H1 (cell line): ENCODE data around the gene ZBED4. TPM values are rescaled to one million over a fixed set of nuclear protein-coding genes. Genes with fewer than 3 reads are reported as not detected.
A peak's percentile ranks its signal among the peaks of the same experiment; 100 is the strongest.

Source experiments
- CTCF ChIA-PET: fragments of 300-600 bp; sonication (Branson Sonifier 250); formaldehyde crosslinking; loops from one replicate; lab custom pipeline; 2021; ENCODE audit not compliant: partially characterized antibody; lab: Charles Lee
- POLR2A ChIA-PET: fragments of 300-600 bp; sonication (Branson Sonifier 250); formaldehyde crosslinking; loops from one replicate; lab custom pipeline; 2021; ENCODE audit warnings: inconsistent platforms; ENCODE audit not compliant: partially characterized antibody; lab: Charles Lee
- DNase-seq, 2 experiments: peaks; one replicate each; pipeline versions ENCODE4 v3.0.0 to v3.0.0-alpha.2; 2010 to 2022; ENCODE audit warnings: low spot score in 2 of 2, low read depth in 1 of 2, mixed read lengths in 1 of 2
- FAIRE-seq: peaks from 2 replicates; lab custom pipeline; 2011; peaks lifted over from hg19 to GRCh38; lab: Jason Lieb, UNC
- H2AFZ ChIP-seq: 2 replicates; pipeline ENCODE4 v1.8.1; 2012; ENCODE audit warnings: low read length, inconsistent platforms
- H2AK5ac ChIP-seq: 2 replicates; pipeline ENCODE4 v1.6.1; 2013; ENCODE audit warnings: low read depth, low read length
- H2BK120ac ChIP-seq: replicated peaks from 2 replicates; pipeline ENCODE3; 2013; ENCODE audit warnings: low read depth, low read length, inconsistent platforms
- H2BK12ac ChIP-seq: 2 replicates; pipeline ENCODE4 v1.6.1; 2013; ENCODE audit warnings: low read depth, low read length
- H2BK15ac ChIP-seq: 2 replicates; pipeline ENCODE4 v1.6.1; 2013; ENCODE audit warnings: low read length
- H2BK20ac ChIP-seq: 2 replicates; pipeline ENCODE4 v1.6.1; 2013; ENCODE audit warnings: low read length
- H2BK5ac ChIP-seq: 2 replicates; pipeline ENCODE4 v1.6.1; 2013; ENCODE audit warnings: low read depth, low read length
- H3K14ac ChIP-seq: 2 replicates; pipeline ENCODE4 v1.6.1; 2013; ENCODE audit warnings: inconsistent platforms; ENCODE audit not compliant: insufficient read length
- H3K18ac ChIP-seq: 2 replicates; pipeline ENCODE4 v1.6.1; 2013; ENCODE audit warnings: low read length; ENCODE audit errors: extremely low read depth
- H3K23ac ChIP-seq: 2 replicates; pipeline ENCODE4 v1.6.1; 2013; ENCODE audit warnings: inconsistent platforms; ENCODE audit not compliant: insufficient read length
- H3K23me2 ChIP-seq: 2 replicates; pipeline ENCODE4 v1.6.1; 2013; ENCODE audit warnings: low read depth, low read length
- H3K27ac ChIP-seq: 2 replicates; pipeline ENCODE4 v1.6.1; 2011; ENCODE audit warnings: low read depth, low read length, inconsistent platforms
- H3K27me3 ChIP-seq, 4 experiments: replicated peaks in 1 of 4; 1 replicate in 1 of 4; 2 replicates in 3 of 4; pipeline versions ENCODE4 v1.6.1 to v1.8.1; 2011 to 2013; ENCODE audit warnings: low read length in 3 of 4, mild to moderate bottlenecking in 3 of 4, inconsistent platforms in 2 of 4, mixed read lengths in 2 of 4, moderate library complexity in 1 of 4; ENCODE audit not compliant: control insufficient read depth in 3 of 4, insufficient read depth in 3 of 4; ENCODE audit errors: extremely low read depth in 1 of 4
- H3K36me3 ChIP-seq, 4 experiments: 2 replicates each; pipeline versions ENCODE4 v1.6.1 to v1.8.1; 2011 to 2013; ENCODE audit warnings: mild to moderate bottlenecking in 4 of 4, low read length in 3 of 4, moderate library complexity in 2 of 4, control low read depth in 1 of 4, inconsistent platforms in 1 of 4; ENCODE audit not compliant: insufficient read depth in 4 of 4, control insufficient read depth in 2 of 4
- H3K4ac ChIP-seq: replicated peaks from 2 replicates; pipeline ENCODE3; 2013; ENCODE audit warnings: low read length, low read depth, mixed read lengths, inconsistent platforms; ENCODE audit not compliant: insufficient read length
- H3K4me1 ChIP-seq, 4 experiments: replicated peaks in 1 of 4; 1 replicate in 1 of 4; 2 replicates in 3 of 4; pipeline versions ENCODE4 v1.6.1 to v1.8.1; 2011 to 2013; ENCODE audit warnings: low read length in 3 of 4, inconsistent platforms in 2 of 4, mixed read lengths in 1 of 4; ENCODE audit not compliant: insufficient read depth in 4 of 4, control insufficient read depth in 3 of 4
- H3K4me2 ChIP-seq, 2 experiments: 2 replicates each; pipeline versions ENCODE4 v1.6.1 to v1.8.1; 2011 to 2013; ENCODE audit warnings: low read depth in 2 of 2, low read length in 2 of 2, control low read depth in 1 of 2, inconsistent platforms in 1 of 2, mild to moderate bottlenecking in 1 of 2; ENCODE audit not compliant: insufficient read depth in 1 of 2
- H3K4me3 ChIP-seq, 4 experiments: fragments of 200-600, 300-600 bp in 1 of 4; sonication (generic), shearing (Covaris generic), sonication (Bioruptor Twin) in 1 of 4; 2 replicates each; pipeline versions ENCODE4 v1.5.1 to v1.8.1; 2011 to 2016; ENCODE audit warnings: low read length in 4 of 4, low read depth in 3 of 4, control low read depth in 2 of 4, inconsistent platforms in 2 of 4, mild to moderate bottlenecking in 2 of 4, mixed read lengths in 1 of 4, moderate library complexity in 1 of 4; ENCODE audit not compliant: insufficient read depth in 2 of 4; ENCODE audit errors: extremely low read depth in 1 of 4
- H3K56ac ChIP-seq: replicated peaks from 2 replicates; pipeline ENCODE3; 2013; ENCODE audit warnings: low read depth, mild to moderate bottlenecking, mixed read lengths, low read length, inconsistent platforms; ENCODE audit not compliant: insufficient read length
- H3K79me1 ChIP-seq: 2 replicates; pipeline ENCODE4 v1.6.1; 2013; ENCODE audit warnings: low read depth, low read length, control low read depth
- H3K79me2 ChIP-seq, 2 experiments: 2 replicates each; pipeline versions ENCODE4 v1.6.1 to v1.8.1; 2012 to 2013; ENCODE audit warnings: low read length in 2 of 2, mild to moderate bottlenecking in 2 of 2, inconsistent platforms in 1 of 2; ENCODE audit not compliant: insufficient read depth in 2 of 2, control insufficient read depth in 1 of 2
- H3K9ac ChIP-seq, 4 experiments: replicated peaks in 1 of 4; 1 replicate in 1 of 4; 2 replicates in 3 of 4; pipeline versions ENCODE4 v1.6.1 to v1.8.1; 2011 to 2013; ENCODE audit warnings: low read depth in 3 of 4, low read length in 3 of 4, control low read depth in 2 of 4, mild to moderate bottlenecking in 2 of 4, moderate library complexity in 2 of 4, inconsistent platforms in 1 of 4; ENCODE audit errors: extremely low read depth in 1 of 4
- H3K9me3 ChIP-seq, 2 experiments: 2 replicates each; pipeline versions ENCODE4 v1.6.1 to v1.8.1; 2012 to 2013; ENCODE audit warnings: mild to moderate bottlenecking in 2 of 2, moderate library complexity in 2 of 2, control low read depth in 1 of 2, inconsistent platforms in 1 of 2, low read depth in 1 of 2, low read length in 1 of 2, mixed read lengths in 1 of 2; ENCODE audit not compliant: insufficient read depth in 2 of 2
- H4K20me1 ChIP-seq, 2 experiments: replicated peaks in 1 of 2; 2 replicates each; pipeline versions ENCODE3 to v1.8.1; 2011 to 2013; ENCODE audit warnings: inconsistent platforms in 2 of 2, low read length in 2 of 2, mild to moderate bottlenecking in 1 of 2; ENCODE audit not compliant: insufficient read depth in 2 of 2, control insufficient read depth in 1 of 2
- H4K5ac ChIP-seq: 2 replicates; pipeline ENCODE4 v1.6.1; 2013; ENCODE audit warnings: low read length, low read depth, mixed read lengths, inconsistent platforms; ENCODE audit not compliant: insufficient read length
- H4K8ac ChIP-seq: 2 replicates; pipeline ENCODE4 v1.8.0; 2013; ENCODE audit warnings: mild to moderate bottlenecking, moderate library complexity, low read length, inconsistent platforms; ENCODE audit not compliant: insufficient read depth; ENCODE audit errors: extremely low read depth
- H4K91ac ChIP-seq: replicated peaks from 2 replicates; pipeline ENCODE3; 2013; ENCODE audit warnings: low read length, mixed read lengths, inconsistent platforms; ENCODE audit not compliant: insufficient read length
- ASH2L ChIP-seq: fragments of 200-600, 300-600 bp; sonication (generic); IDR thresholded peaks from one replicate; pipeline ENCODE4 v1.7.1; 2017; ENCODE audit warnings: low read length
- BRCA1 ChIP-seq: IDR thresholded peaks from 2 replicates; pipeline ENCODE4 v1.6.1; 2012; ENCODE audit warnings: low read depth, low read length, improper control_type of control experiment
- CTCF ChIP-seq, 3 experiments: IDR thresholded peaks; 1 replicate in 2 of 3; 2 replicates in 1 of 3; pipeline versions ENCODE4 v1.5.1 to v1.6.1; 2011; ENCODE audit warnings: low read length in 3 of 3, mild to moderate bottlenecking in 3 of 3, inconsistent platforms in 2 of 3, low read depth in 1 of 3, moderate library complexity in 1 of 3; ENCODE audit not compliant: insufficient read depth in 1 of 3; ENCODE audit errors: control extremely low read depth in 1 of 3
- JUND ChIP-seq: IDR thresholded peaks from 2 replicates; pipeline ENCODE4 v1.6.1; 2011; ENCODE audit warnings: mild to moderate bottlenecking, improper control_type of control experiment, low read length
- NANOG ChIP-seq: IDR thresholded peaks from 2 replicates; pipeline ENCODE4 v1.6.1; 2011; ENCODE audit warnings: low read length, low read depth, mild to moderate bottlenecking, inconsistent platforms; ENCODE audit not compliant: insufficient read depth, poor library complexity, severe bottlenecking
- SP1 ChIP-seq: IDR thresholded peaks from 2 replicates; pipeline ENCODE4 v1.6.1; 2011; ENCODE audit warnings: low read depth, low read length
- SP4 ChIP-seq: IDR thresholded peaks from 2 replicates; pipeline ENCODE4 v1.6.1; 2012; ENCODE audit warnings: low read length, inconsistent platforms
- USF2 ChIP-seq: IDR thresholded peaks from 2 replicates; pipeline ENCODE4 v1.6.1; 2011; ENCODE audit warnings: low read length, improper control_type of control experiment
- WGBS, 2 experiments: shearing (Covaris generic) in 1 of 2; methylation state at CpG; one replicate each; pipeline versions ENCODE4 v1.1.6 to v1.1.7; 2013 to 2015; ENCODE audit warnings: low lambda C conversion rate in 2 of 2, mixed read lengths in 2 of 2, inconsistent platforms in 1 of 2, low coverage in 1 of 2, missing lambda C conversion rate in 1 of 2; ENCODE audit not compliant: insufficient replicate concordance in 2 of 2, insufficient coverage in 1 of 2, insufficient read length in 1 of 2; ENCODE audit errors: extremely low coverage in 1 of 2, missing lambda C conversion rate in 1 of 2; 5-methylcytosine and 5-hydroxymethylcytosine counted together
- polyA plus RNA-seq, 7 experiments: library from polyadenylated mRNA; depleted of rRNA in 3 of 7; stranded (reverse) in 5 of 7; unstranded in 2 of 7; fragments of >200 nt in 5 of 7; fragments of 200-250 nt in 2 of 7; gene quantifications; 1 replicate in 5 of 7; 2 replicates in 1 of 7; 4 replicates in 1 of 7; pipeline versions ENCODE4 v1.2.1 to v1.2.3, GENCODE V29; 2011 to 2013; ENCODE audit warnings: missing spikeins in 2 of 7, mixed read lengths in 2 of 7
- total RNA-seq: library from RNA; stranded (reverse); fragmentation: NEBNext Ultra II Directional; extraction: Animal tissue kit (Norgen Biotek cat#: 25700); gene quantifications from 2 replicates; pipeline ENCODE4 v1.2.1, GENCODE V29; 2021

Gene ZBED4
- total and polyA plus RNA-seq, 2 of the 8 experiments (the other 6 are each of a cell fraction or from before 2014, with no cell fraction given) = 11.0 to 28.3 TPM

- Histone ChIP-seq H4K20me1 (peaks cover 0 to 7% of the 10 kb centered on the region in 2 experiments), H3K14ac (no peak overlapping the region), H3K36me3 (no peaks in the 10 kb centered on the region), H2BK15ac (peak overlapping the region; percentile 46; the same call in 1 of the 2 replicates), H3K18ac (no peak overlapping the region; the same call in 1 of the 2 replicates), H2BK20ac (peak overlapping the region; percentile 86; the same call in 1 of the 2 replicates), H3K56ac (no peak overlapping the region), H3K23me2 (peaks cover 8% of the 10 kb centered on the region; the same call in 1 of the 2 replicates), H2AFZ (no peak overlapping the region), H3K79me2 (no peaks in the 10 kb centered on the region), H3K4me1 (peaks cover 5 to 21% (median 11%) of the 10 kb centered on the region in 4 experiments), H2BK5ac (no peak overlapping the region), H3K27me3 (peaks cover 0 to 11% (median 9%) of the 10 kb centered on the region in 4 experiments; a peak in 6 of 7 replicates), H2BK12ac (peak overlapping the region; percentile 75; the same call in 1 of the 2 replicates), H2AK5ac (no peak overlapping the region), H3K9ac (no peak overlapping the region), H4K5ac (no peak overlapping the region), H3K4me2 (peak overlapping the region; percentile 54 to 76; a peak in 3 of 4 replicates), H4K91ac (no peak overlapping the region), H3K27ac (no peak overlapping the region), H3K4me3 (peak overlapping the region in 2 of 4 experiments; percentile 21 to 61; a peak in 3 of 8 replicates), H4K8ac (no peak overlapping the region), H3K79me1 (no peaks in the 10 kb centered on the region; the same call in 1 of the 2 replicates), H2BK120ac (no peak overlapping the region), H3K9me3 (no peaks in the 10 kb centered on the region), H3K23ac (no peak overlapping the region), H3K4ac (peak overlapping the region; percentile 91)
- POLR2A ChIA-PET = interaction anchor here (1.3 to 1.5 kb wide), 3 partner anchors 16 to 96 kb away, joined by 3 to 5 read pairs (median 4); partner anchors contain the start of genes ALG12, CRELD2 and PIM3
- no peak for DNase-seq
- 80% methylated on average over 20 of the region's 24 CpGs; no CpG with 5 or more reads in 1 of the 2 experiments for WGBS, 2 experiments
- CTCF ChIA-PET = interaction anchor here (0.6 to 5.2 kb wide), 5 partner anchors 42 to 515 kb away, joined by 3 to 54 read pairs (median 3); no protein-coding TSS in a partner anchor
- no peak for FAIRE-seq
- TF ChIP-seq ASH2L (no peak), USF2 (no peak), CTCF (IDR thresholded peaks at IDR 0.05; ENCODE audit: control extremely low read depth in 1 of 3, insufficient read depth in 1 of 3, low read depth in 1 of 3, low read length in 3 of 3) (no peak), BRCA1 (no peak), NANOG (no peak), SP1 (no peak), JUND (no peak), SP4 (no peak)
Observed at GRCh38 chr22:49934160-49934890, 80.7 kb downstream of the ZBED4 start.
